Activated CD8-positive, alpha-beta memory T cell treated with anti-CD3 and anti-CD28 coated beads, Interleukin-2, amount 10 ng/mL, durations not matched to agents 7 days and 5 days (primary cell): ENCODE data around the gene FAM136A. TPM values are rescaled to one million over a fixed set of nuclear protein-coding genes. Genes with fewer than 3 reads are reported as not detected.
"Not testable (repeated sequence)": the region's sequence is repeated elsewhere in the genome, so short reads cannot be mapped to it uniquely, and the experiment has no call there.

ENCODE experiments used
- ATAC-seq: fragments of 150-1000 bp; cut with Tn5 transposase; one replicate; pipeline ENCODE4 v1.10.0; 2021; ENCODE audit warnings: moderate library complexity
- CTCF ChIA-PET: fragments of 350-600 bp; sonication (Branson Sonifier 250); formaldehyde crosslinking; loops from one replicate; lab custom pipeline; 2021; ENCODE audit warnings: antibody characterized with exemption; lab: Charles Lee
- DNase-seq: peaks from one replicate; pipeline ENCODE4 v3.0.0-alpha.2; 2020
- H3K27ac Mint-ChIP-seq: one replicate; pipeline ENCODE4 v1.8.0; 2021; ENCODE audit warnings: mild to moderate bottlenecking, mixed read lengths
- H3K27me3 Mint-ChIP-seq: one replicate; pipeline ENCODE4 v1.8.0; 2021; ENCODE audit warnings: mixed read lengths
- H3K36me3 Mint-ChIP-seq: one replicate; pipeline ENCODE4 v1.8.0; 2021; ENCODE audit warnings: mild to moderate bottlenecking, mixed read lengths
- H3K4me1 Mint-ChIP-seq: one replicate; pipeline ENCODE4 v1.8.0; 2021; ENCODE audit warnings: mixed read lengths
- H3K4me3 Mint-ChIP-seq: one replicate; pipeline ENCODE4 v1.8.0; 2021; ENCODE audit warnings: mild to moderate bottlenecking, moderate library complexity, mixed read lengths
- H3K9me3 Mint-ChIP-seq: one replicate; pipeline ENCODE4 v1.8.0; 2022; ENCODE audit warnings: low read depth, mixed read lengths
- total RNA-seq, 2 experiments: library from RNA; stranded (reverse); gene quantifications; one replicate each; pipeline ENCODE4 v1.2.3, GENCODE V29; 2021

FAM136A gene
- total RNA-seq, 2 experiments from 2014 or later: 39.7 to 50.2 TPM

GRCh38 chr2:70280242-70280798 lies 21.5 kb downstream of the FAM136A start:
- H3K36me3 Mint-ChIP-seq: peaks cover 51% of the 10 kb centered on the region
- ATAC-seq (no peak), DNase-seq (no peak)
- H3K4me3 Mint-ChIP-seq: no peak overlapping the region
- CTCF ChIA-PET: no interaction called here
- no peaks in the 10 kb centered on the region for H3K27me3 Mint-ChIP-seq
- H3K27ac Mint-ChIP-seq: no peak overlapping the region
- H3K4me1 Mint-ChIP-seq: peaks cover 15% of the 10 kb centered on the region
- no peaks in the 10 kb centered on the region for H3K9me3 Mint-ChIP-seq

GRCh38 chr2:70270323-70270722 lies 31.5 kb downstream of the FAM136A start:
- H3K4me3 Mint-ChIP-seq: no peak overlapping the region
- CTCF ChIA-PET: interaction anchor here (0.7 kb wide), 1 partner anchor 9 kb away, joined by 3 read pairs; no protein-coding TSS in a partner anchor

GRCh38 chr2:70269422-70270302 lies 32.2 kb downstream of the FAM136A start:
- H3K9me3 Mint-ChIP-seq, ATAC-seq, H3K4me1 Mint-ChIP-seq, H3K27me3 Mint-ChIP-seq, H3K4me3 Mint-ChIP-seq, H3K27ac Mint-ChIP-seq, DNase-seq: not testable (repeated sequence)
- H3K36me3 Mint-ChIP-seq: peaks cover 22% of the 10 kb centered on the region
- CTCF ChIA-PET: interaction anchor here (0.7 kb wide), 1 partner anchor 8 kb away, joined by 3 read pairs; no protein-coding TSS in a partner anchor

More at GRCh38 chr2:70270323-70270722, 31.5 kb downstream of the FAM136A start:
- H3K27me3 Mint-ChIP-seq: no peaks in the 10 kb centered on the region
- no peak overlapping the region for H3K27ac Mint-ChIP-seq
- peaks cover 1% of the 10 kb centered on the region for H3K4me1 Mint-ChIP-seq
- ATAC-seq: no peak
- DNase-seq: no peak
- peaks cover 22% of the 10 kb centered on the region for H3K36me3 Mint-ChIP-seq
- H3K9me3 Mint-ChIP-seq: no peaks in the 10 kb centered on the region

- DNase-seq, H3K4me3 Mint-ChIP-seq, H3K27ac Mint-ChIP-seq, H3K27me3 Mint-ChIP-seq, H3K4me1 Mint-ChIP-seq, ATAC-seq, H3K9me3 Mint-ChIP-seq, CTCF ChIA-PET: not testable (repeated sequence)
- H3K36me3 Mint-ChIP-seq: peaks cover 26% of the 10 kb centered on the region
Measured at GRCh38 chr2:70266925-70267324, 34.9 kb downstream of the FAM136A start.

- ATAC-seq (no peak), DNase-seq (no peak)
- H3K27me3 Mint-ChIP-seq: no peaks in the 10 kb centered on the region
- peaks cover 29% of the 10 kb centered on the region for H3K4me1 Mint-ChIP-seq
- H3K27ac Mint-ChIP-seq: no peak overlapping the region
- no peaks in the 10 kb centered on the region for H3K9me3 Mint-ChIP-seq
- no peak overlapping the region for H3K4me3 Mint-ChIP-seq
- CTCF ChIA-PET: interaction anchor here (0.9 to 1.8 kb wide), 2 partner anchors 8 to 350 kb away, joined by 3 to 4 read pairs; no protein-coding TSS in a partner anchor
- H3K36me3 Mint-ChIP-seq: peaks cover 21% of the 10 kb centered on the region
Measured at GRCh38 chr2:70261501-70261900, 40.4 kb downstream of the FAM136A start.

- Mint-ChIP-seq H3K36me3 (peaks cover 10% of the 10 kb centered on the region), H3K27me3 (no peaks in the 10 kb centered on the region), H3K4me3 (peak overlapping the region; percentile 79), H3K27ac (no peak overlapping the region), H3K4me1 (peaks cover 35% of the 10 kb centered on the region), H3K9me3 (no peaks in the 10 kb centered on the region)
- no peak for DNase-seq
- ATAC-seq: no peak
- CTCF ChIA-PET: interaction anchor here (0.6 to 2.1 kb wide), 7 partner anchors 9 to 352 kb away, joined by 3 to 9 read pairs (median 4); partner anchors contain the start of gene TIA1
Measured at GRCh38 chr2:70258532-70258875, 43.4 kb downstream of the FAM136A start.

- ATAC-seq: no peak
- H3K4me3 Mint-ChIP-seq: peak overlapping the region; percentile 29
- H3K4me1 Mint-ChIP-seq: peaks cover 26% of the 10 kb centered on the region
- H3K9me3 Mint-ChIP-seq: no peaks in the 10 kb centered on the region
- CTCF ChIA-PET: interaction anchor here (1.2 kb wide), 1 partner anchor 45 kb away, joined by 3 read pairs; no protein-coding TSS in a partner anchor
- no peak for DNase-seq
- no peaks in the 10 kb centered on the region for H3K27me3 Mint-ChIP-seq
- H3K27ac Mint-ChIP-seq: no peak overlapping the region
- H3K36me3 Mint-ChIP-seq: no peaks in the 10 kb centered on the region
Measured at GRCh38 chr2:70255637-70256314, 46.1 kb downstream of the FAM136A start.

GRCh38 chr2:70250434-70250833 lies 51.4 kb downstream of the FAM136A start:
- Mint-ChIP-seq H3K4me1 (peaks cover 22% of the 10 kb centered on the region), H3K36me3 (peaks cover 14% of the 10 kb centered on the region), H3K27me3 (no peaks in the 10 kb centered on the region), H3K27ac (no peak overlapping the region), H3K9me3 (no peaks in the 10 kb centered on the region), H3K4me3 (no peak overlapping the region)
- CTCF ChIA-PET: interaction anchor here (1.7 to 2.8 kb wide), 2 partner anchors 8 to 33 kb away, joined by 3 to 9 read pairs; partner anchors contain the start of gene PCYOX1
- DNase-seq: no peak
- no peak for ATAC-seq

GRCh38 chr2:70248181-70248847 lies 53.6 kb downstream of the FAM136A start, which contains the start of gene TIA1:
Gene TIA1, minus strand, starts transcription at chr2:70248628. Its CDS starts 198 bp downstream, at chr2:70248430.
- Mint-ChIP-seq H3K4me3 (peak within 1 kb of the TSS; percentile 100), H3K36me3 (peaks cover 16% of the 10 kb centered on the region), H3K27me3 (no peaks in the 10 kb centered on the region), H3K27ac (peak within 1 kb of the TSS; percentile 99), H3K4me1 (peaks cover 37% of the 10 kb centered on the region), H3K9me3 (no peaks in the 10 kb centered on the region)
- CTCF ChIA-PET: interaction anchor here (2.8 kb wide), 1 partner anchor 10 kb away, joined by 9 read pairs; the partner anchor contains the start of gene PCYOX1
- peak; percentile 99 for ATAC-seq
- DNase-seq: peak; percentile 99

GRCh38 chr2:70247364-70248180 lies 54.3 kb downstream of the FAM136A start:
- CTCF ChIA-PET: interaction anchor here (0.9 to 2.8 kb wide), 4 partner anchors 10 to 54 kb away, joined by 3 to 9 read pairs (median 3); partner anchors contain the start of genes FAM136A and PCYOX1
- Mint-ChIP-seq H3K36me3 (peaks cover 19% of the 10 kb centered on the region), H3K4me3 (peak overlapping the region; percentile 100), H3K4me1 (peaks cover 41% of the 10 kb centered on the region), H3K27me3 (no peaks in the 10 kb centered on the region), H3K27ac (peak overlapping the region; percentile 99), H3K9me3 (no peaks in the 10 kb centered on the region)
- DNase-seq (no peak), ATAC-seq (no peak)
